WTC11 (cell line): ENCODE measurements around the gene HSPB6. TPM values are rescaled to one million over a fixed set of nuclear protein-coding genes. Genes with fewer than 3 reads are reported as not detected.

Experiments
- ATAC-seq: fragments of 200-7000 bp; cut with Tn5 transposase; 2 replicates; pipeline ENCODE4 v1.10.0; 2021; ENCODE audit warnings: mild to moderate bottlenecking, moderate library complexity
- CTCF ChIA-PET: fragments of 300-600 bp; sonication (Branson Sonifier 250); formaldehyde crosslinking; loops from one replicate; lab custom pipeline; 2021; ENCODE audit warnings: antibody characterized with exemption; lab: Charles Lee
- POLR2A ChIA-PET: fragments of 350-600 bp; sonication (Branson Sonifier 250); formaldehyde crosslinking; loops from one replicate; lab custom pipeline; 2021; ENCODE audit warnings: antibody characterized with exemption; lab: Charles Lee
- DNase-seq: peaks from one replicate; pipeline ENCODE4 v3.0.0; 2021; ENCODE audit warnings: low spot score
- H3K27ac Mint-ChIP-seq: 2 replicates; pipeline ENCODE4 v1.8.0; 2021; ENCODE audit warnings: mixed read lengths
- H3K27me3 Mint-ChIP-seq: 2 replicates; pipeline ENCODE4 v1.8.0; 2021; ENCODE audit warnings: low read depth, mild to moderate bottlenecking, moderate library complexity, mixed read lengths
- H3K36me3 Mint-ChIP-seq: 2 replicates; pipeline ENCODE4 v1.8.0; 2021; ENCODE audit warnings: mixed read lengths
- H3K4me1 Mint-ChIP-seq: 2 replicates; pipeline ENCODE4 v1.8.0; 2022; ENCODE audit warnings: mixed read lengths
- H3K4me3 Mint-ChIP-seq: 2 replicates; pipeline ENCODE4 v1.8.0; 2021; ENCODE audit warnings: mild to moderate bottlenecking, moderate library complexity, mixed read lengths
- H3K9me3 Mint-ChIP-seq: 2 replicates; pipeline ENCODE4 v1.8.0; 2021; ENCODE audit warnings: mixed read lengths
- AR ChIP-seq: fragments of 250-450 bp; sonication (Bioruptor Pico); IDR thresholded peaks from 2 replicates; pipeline ENCODE4 v1.9.0; 2021; ENCODE audit warnings: mild to moderate bottlenecking
- ATF6 ChIP-seq: sonication (generic); formaldehyde crosslinking; IDR thresholded peaks from 2 replicates; pipeline ENCODE4 v1.8.1; 2023; ENCODE audit warnings: mild to moderate bottlenecking, missing genetic modification reagents
- CBFB ChIP-seq: sonication (generic); formaldehyde crosslinking; IDR thresholded peaks from 2 replicates; pipeline ENCODE4 v1.8.1; 2022; ENCODE audit warnings: mild to moderate bottlenecking, low read depth, missing genetic modification reagents
- CDX4 ChIP-seq: fragments of 250-450 bp; sonication (Bioruptor Pico); IDR thresholded peaks from 2 replicates; pipeline ENCODE4 v1.9.0; 2021; ENCODE audit warnings: moderate library complexity, mild to moderate bottlenecking, inconsistent platforms, borderline replicate concordance
- CTCF ChIP-seq: fragments of 200-600 bp; IDR thresholded peaks from 2 replicates; pipeline ENCODE4 v1.8.0; 2022; ENCODE audit warnings: antibody characterized with exemption
- ELF4 ChIP-seq: sonication (generic); formaldehyde crosslinking; IDR thresholded peaks from 2 replicates; pipeline ENCODE4 v1.8.1; 2022; ENCODE audit warnings: low read depth, mild to moderate bottlenecking, moderate library complexity, missing genetic modification reagents
- GABPB1 ChIP-seq: sonication (generic); formaldehyde crosslinking; IDR thresholded peaks from 2 replicates; pipeline ENCODE4 v1.8.1; 2023; ENCODE audit warnings: mild to moderate bottlenecking, missing genetic modification reagents
- KAT7 ChIP-seq: sonication (generic); formaldehyde crosslinking; IDR thresholded peaks from 2 replicates; pipeline ENCODE4 v1.8.1; 2023; ENCODE audit warnings: missing genetic modification reagents, mild to moderate bottlenecking, borderline replicate concordance
- MAX ChIP-seq: sonication (generic); formaldehyde crosslinking; IDR thresholded peaks from 2 replicates; pipeline ENCODE4 v1.8.0; 2022; ENCODE audit warnings: mild to moderate bottlenecking, missing genetic modification reagents
- NFATC4 ChIP-seq: fragments of 250-450 bp; sonication (Bioruptor Pico); IDR thresholded peaks from 2 replicates; pipeline ENCODE4 v1.9.0; 2021; ENCODE audit warnings: mild to moderate bottlenecking
- NFYB ChIP-seq: sonication (generic); formaldehyde crosslinking; conservative IDR thresholded peaks from 2 replicates; pipeline ENCODE4 v1.8.0; 2022; ENCODE audit warnings: low read depth, missing genetic modification reagents
- STAT6 ChIP-seq: sonication (generic); formaldehyde crosslinking; conservative IDR thresholded peaks from 2 replicates; pipeline ENCODE4 v1.8.1; 2023; ENCODE audit warnings: mild to moderate bottlenecking, low read depth, missing genetic modification reagents, moderate library complexity
- TEAD4 ChIP-seq: sonication (generic); formaldehyde crosslinking; IDR thresholded peaks from 2 replicates; pipeline ENCODE4 v1.8.0; 2022; ENCODE audit warnings: mild to moderate bottlenecking, missing genetic modification reagents
- TP53 ChIP-seq: sonication (generic); formaldehyde crosslinking; IDR thresholded peaks from 2 replicates; pipeline ENCODE4 v1.8.1; 2023; ENCODE audit warnings: mild to moderate bottlenecking, missing genetic modification reagents
- ZBTB43 ChIP-seq: sonication (generic); formaldehyde crosslinking; IDR thresholded peaks from 2 replicates; pipeline ENCODE4 v1.8.1; 2023; ENCODE audit warnings: mild to moderate bottlenecking, missing genetic modification reagents
- ZNF263 ChIP-seq: sonication (generic); formaldehyde crosslinking; IDR thresholded peaks from 2 replicates; pipeline ENCODE4 v1.8.1; 2022; ENCODE audit warnings: low read depth, mild to moderate bottlenecking, moderate library complexity, missing genetic modification reagents
- ZNF317 ChIP-seq: sonication (generic); formaldehyde crosslinking; IDR thresholded peaks from 2 replicates; pipeline ENCODE4 v1.8.1; 2023; ENCODE audit warnings: low read depth, mild to moderate bottlenecking, moderate library complexity, missing genetic modification reagents, borderline replicate concordance
- total RNA-seq: library from RNA; stranded (reverse); gene quantifications from 3 replicates; pipeline ENCODE4 v1.2.3, GENCODE V29; 2021

HSPB6 gene
- total RNA-seq, 1 experiment from 2014 or later: 1.7 TPM

- TF ChIP-seq CDX4 (CRISPR knock-in tag) (no peak), NFATC4 (CRISPR knock-in tag) (no peak), KAT7 (CRISPR knock-in tag) (no peak), AR (no peak), ATF6 (CRISPR knock-in tag) (no peak)
- TF ChIP-seq, all 79 proteins: peak for 0
Measured at GRCh38 chr19:35789978-35790944, 33.4 kb upstream of the HSPB6 start (continued).

GRCh38 chr19:35789195-35789977 is 32.6 kb upstream of the HSPB6 start:
- Mint-ChIP-seq H3K36me3 (no peaks in the 10 kb centered on the region), H3K4me3 (no peak overlapping the region), H3K27ac (no peak overlapping the region), H3K4me1 (peaks cover 12% of the 10 kb centered on the region), H3K27me3 (no peaks in the 10 kb centered on the region), H3K9me3 (no peaks in the 10 kb centered on the region)
- ATAC-seq: no peak
- POLR2A ChIA-PET: no interaction called here
- CTCF ChIA-PET: interaction anchor here (0.5 to 2.8 kb wide), 7 partner anchors 13 to 335 kb away, joined by 3 to 8 read pairs (median 3); partner anchors contain the start of genes LIN37, PSENEN and U2AF1L4
- no peak for DNase-seq
- TF ChIP-seq MAX (no peak), ELF4 (CRISPR knock-in tag) (no peak), ZBTB43 (no peak), CBFB (no peak)

- Mint-ChIP-seq H3K4me1 (peaks cover 17% of the 10 kb centered on the region), H3K27me3 (no peaks in the 10 kb centered on the region), H3K27ac (no peak overlapping the region), H3K4me3 (no peak overlapping the region), H3K9me3 (no peaks in the 10 kb centered on the region), H3K36me3 (no peaks in the 10 kb centered on the region)
- POLR2A ChIA-PET: no interaction called here
- no peak for DNase-seq
- no peak for ATAC-seq
- CTCF ChIA-PET: interaction anchor here (0.5 to 2.8 kb wide), 3 partner anchors 21 to 43 kb away, joined by 3 to 8 read pairs (median 3); partner anchors contain the start of genes LIN37, PSENEN and U2AF1L4
- no peak for TF ChIP-seq ZNF263 (CRISPR knock-in tag)
- no peak for TF ChIP-seq NFYB (CRISPR knock-in tag)
- no peak for TF ChIP-seq ZNF317 (CRISPR knock-in tag)
- TF ChIP-seq TP53: no peak
- TF ChIP-seq STAT6 (CRISPR knock-in tag): no peak
- TF ChIP-seq TEAD4: no peak
- TF ChIP-seq CTCF: no peak
- no peak for TF ChIP-seq GABPB1
Measured at GRCh38 chr19:35788205-35788960, 31.6 kb upstream of the HSPB6 start.
